Measurements from ENCODE around the gene RAC3.

Gene RAC3

GRCh38 chr17:82055023-82055964 lies 23.8 kb downstream of the RAC3 start:
- TF ChIP-seq YY1 (IDR thresholded peaks at IDR 0.05; ENCODE audit: insufficient read depth, insufficient read length) (no peak), ZNF274 (IDR thresholded peaks at IDR 0.05; ENCODE audit: low read depth, low read length) (no peak), SUZ12 (IDR thresholded peaks at IDR 0.05; ENCODE audit: extremely low read depth, insufficient read depth, insufficient read length) (no peak)
- Histone ChIP-seq H3K9ac (ENCODE audit: insufficient read length, low read depth) (peak overlapping the region; percentile 50), H3K4me3 (ENCODE audit: insufficient read length, low read depth) (no peak overlapping the region), H3K27me3 (ENCODE audit: insufficient read depth, insufficient read length) (peaks cover 3% of the 10 kb centered on the region), H3K4me1 (ENCODE audit: insufficient read depth, insufficient read length) (peaks cover 26% of the 10 kb centered on the region), H3K36me3 (ENCODE audit: insufficient read depth, insufficient read length, low read length) (peaks cover 76% of the 10 kb centered on the region), H3K9me3 (ENCODE audit: insufficient read depth, low read length) (no peaks in the 10 kb centered on the region)
- no peak for DNase-seq (ENCODE audit: low read depth, low spot score)

GRCh38 chr17:82055965-82056728 lies 24.7 kb downstream of the RAC3 start:
- peaks cover 18% of the 10 kb centered on the region for H3K4me1 ChIP-seq (ENCODE audit: insufficient read depth, insufficient read length)
- no peaks in the 10 kb centered on the region for H3K9me3 ChIP-seq (ENCODE audit: insufficient read depth, low read length)
- no peaks in the 10 kb centered on the region for H3K27me3 ChIP-seq (ENCODE audit: insufficient read depth, insufficient read length)
- H3K36me3 ChIP-seq (ENCODE audit: insufficient read depth, insufficient read length, low read length) = peaks cover 82% of the 10 kb centered on the region
- no peak for DNase-seq (ENCODE audit: low read depth, low spot score)
- TF ChIP-seq SUZ12 (IDR thresholded peaks at IDR 0.05; ENCODE audit: extremely low read depth, insufficient read depth, insufficient read length) (no peak), YY1 (IDR thresholded peaks at IDR 0.05; ENCODE audit: insufficient read depth, insufficient read length) (no peak)
- peak overlapping the region; percentile 50 for H3K9ac ChIP-seq (ENCODE audit: insufficient read length, low read depth)
- no peak overlapping the region for H3K4me3 ChIP-seq (ENCODE audit: insufficient read length, low read depth)

GRCh38 chr17:82056729-82057621 lies 25.5 kb downstream of the RAC3 start:
- no peaks in the 10 kb centered on the region for H3K9me3 ChIP-seq (ENCODE audit: insufficient read depth, low read length)
- peaks cover 90% of the 10 kb centered on the region for H3K36me3 ChIP-seq (ENCODE audit: insufficient read depth, insufficient read length, low read length)
- TF ChIP-seq ZNF274 (IDR thresholded peaks at IDR 0.05; ENCODE audit: low read depth, low read length) (no peak), YY1 (IDR thresholded peaks at IDR 0.05; ENCODE audit: insufficient read depth, insufficient read length) (no peak), SUZ12 (IDR thresholded peaks at IDR 0.05; ENCODE audit: extremely low read depth, insufficient read depth, insufficient read length) (no peak)
- H3K4me1 ChIP-seq (ENCODE audit: insufficient read depth, insufficient read length) = peaks cover 18% of the 10 kb centered on the region
- H3K9ac ChIP-seq (ENCODE audit: insufficient read length, low read depth) = peak overlapping the region; percentile 13
- no peaks in the 10 kb centered on the region for H3K27me3 ChIP-seq (ENCODE audit: insufficient read depth, insufficient read length)
- no peak for DNase-seq (ENCODE audit: low read depth, low spot score)
- no peak overlapping the region for H3K4me3 ChIP-seq (ENCODE audit: insufficient read length, low read depth)

GRCh38 chr17:82058230-82058854 lies 26.9 kb downstream of the RAC3 start:
- Histone ChIP-seq H3K9me3 (ENCODE audit: insufficient read depth, low read length) (no peaks in the 10 kb centered on the region), H3K9ac (ENCODE audit: insufficient read length, low read depth) (peak overlapping the region; percentile 56), H3K36me3 (ENCODE audit: insufficient read depth, insufficient read length, low read length) (peaks cover 99% of the 10 kb centered on the region)

GRCh38 chr17:82058855-82059249 lies 27.4 kb downstream of the RAC3 start:
- H3K27me3 ChIP-seq (ENCODE audit: insufficient read depth, insufficient read length) = no peaks in the 10 kb centered on the region
- peaks cover 99% of the 10 kb centered on the region for H3K36me3 ChIP-seq (ENCODE audit: insufficient read depth, insufficient read length, low read length)
- H3K4me3 ChIP-seq (ENCODE audit: insufficient read length, low read depth) = no peak overlapping the region
- TF ChIP-seq ZNF274 (IDR thresholded peaks at IDR 0.05; ENCODE audit: low read depth, low read length) = no peak
- TF ChIP-seq YY1 (IDR thresholded peaks at IDR 0.05; ENCODE audit: insufficient read depth, insufficient read length) = no peak
- no peak for TF ChIP-seq SUZ12 (IDR thresholded peaks at IDR 0.05; ENCODE audit: extremely low read depth, insufficient read depth, insufficient read length)
- H3K9ac ChIP-seq (ENCODE audit: insufficient read length, low read depth) = no peak overlapping the region
- H3K4me1 ChIP-seq (ENCODE audit: insufficient read depth, insufficient read length) = peaks cover 11% of the 10 kb centered on the region
- no peaks in the 10 kb centered on the region for H3K9me3 ChIP-seq (ENCODE audit: insufficient read depth, low read length)
- DNase-seq (ENCODE audit: low read depth, low spot score) = no peak

More at GRCh38 chr17:82058230-82058854, 26.9 kb downstream of the RAC3 start:
- no peak for DNase-seq (ENCODE audit: low read depth, low spot score)
- TF ChIP-seq SUZ12 (IDR thresholded peaks at IDR 0.05; ENCODE audit: extremely low read depth, insufficient read depth, insufficient read length) = no peak
- TF ChIP-seq YY1 (IDR thresholded peaks at IDR 0.05; ENCODE audit: insufficient read depth, insufficient read length) = no peak
- no peak for TF ChIP-seq ZNF274 (IDR thresholded peaks at IDR 0.05; ENCODE audit: low read depth, low read length)
- Histone ChIP-seq H3K4me3 (ENCODE audit: insufficient read length, low read depth) (no peak overlapping the region), H3K27me3 (ENCODE audit: insufficient read depth, insufficient read length) (no peaks in the 10 kb centered on the region), H3K4me1 (ENCODE audit: insufficient read depth, insufficient read length) (peaks cover 14% of the 10 kb centered on the region)

GRCh38 chr17:82059272-82060000 lies 28.0 kb downstream of the RAC3 start:
- peaks cover 11% of the 10 kb centered on the region for H3K4me1 ChIP-seq (ENCODE audit: insufficient read depth, insufficient read length)
- H3K9me3 ChIP-seq (ENCODE audit: insufficient read depth, low read length) = no peaks in the 10 kb centered on the region
- TF ChIP-seq ZNF274 (IDR thresholded peaks at IDR 0.05; ENCODE audit: low read depth, low read length) (no peak), YY1 (IDR thresholded peaks at IDR 0.05; ENCODE audit: insufficient read depth, insufficient read length) (no peak), SUZ12 (IDR thresholded peaks at IDR 0.05; ENCODE audit: extremely low read depth, insufficient read depth, insufficient read length) (no peak)
- no peaks in the 10 kb centered on the region for H3K27me3 ChIP-seq (ENCODE audit: insufficient read depth, insufficient read length)
- no peak overlapping the region for H3K9ac ChIP-seq (ENCODE audit: insufficient read length, low read depth)
- H3K4me3 ChIP-seq (ENCODE audit: insufficient read length, low read depth) = no peak overlapping the region
- H3K36me3 ChIP-seq (ENCODE audit: insufficient read depth, insufficient read length, low read length) = peaks cover 99% of the 10 kb centered on the region
- no peak for DNase-seq (ENCODE audit: low read depth, low spot score)
